HG02642 (cell line): ENCODE data around the gene COLEC11.
"Not testable (repeated sequence)": the region's sequence is repeated elsewhere in the genome, so short reads cannot be mapped to it uniquely, and the experiment has no call there.

Experiments
- ATAC-seq: cut with Tn5 transposase; IDR thresholded peaks from one replicate; pipeline ENCODE4 v1.9.1; 2021; ENCODE audit warnings: mild to moderate bottlenecking; ENCODE audit not compliant: unreplicated experiment, poor library complexity

COLEC11 gene

DNA sequence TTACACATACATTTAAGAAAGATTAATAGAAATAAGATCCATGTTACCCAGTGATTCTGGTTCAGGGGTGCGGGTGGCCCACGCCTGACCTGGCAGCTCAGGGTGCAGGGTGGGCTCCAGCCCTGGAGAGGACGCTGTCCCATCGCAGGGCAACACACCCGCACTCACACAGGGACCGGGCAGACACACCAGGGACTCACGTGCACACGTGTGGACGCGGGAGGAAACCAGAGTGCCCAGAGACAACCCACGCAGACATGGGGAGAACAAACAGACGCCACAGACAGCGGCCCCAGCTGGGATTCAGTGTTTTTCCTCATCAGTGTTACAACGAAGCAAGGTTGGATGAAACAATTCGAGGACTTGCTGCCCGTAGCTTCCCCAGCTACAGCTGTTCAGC, 54.7 kb downstream of the COLEC11 start:
- ATAC-seq, result no peak

DNA sequence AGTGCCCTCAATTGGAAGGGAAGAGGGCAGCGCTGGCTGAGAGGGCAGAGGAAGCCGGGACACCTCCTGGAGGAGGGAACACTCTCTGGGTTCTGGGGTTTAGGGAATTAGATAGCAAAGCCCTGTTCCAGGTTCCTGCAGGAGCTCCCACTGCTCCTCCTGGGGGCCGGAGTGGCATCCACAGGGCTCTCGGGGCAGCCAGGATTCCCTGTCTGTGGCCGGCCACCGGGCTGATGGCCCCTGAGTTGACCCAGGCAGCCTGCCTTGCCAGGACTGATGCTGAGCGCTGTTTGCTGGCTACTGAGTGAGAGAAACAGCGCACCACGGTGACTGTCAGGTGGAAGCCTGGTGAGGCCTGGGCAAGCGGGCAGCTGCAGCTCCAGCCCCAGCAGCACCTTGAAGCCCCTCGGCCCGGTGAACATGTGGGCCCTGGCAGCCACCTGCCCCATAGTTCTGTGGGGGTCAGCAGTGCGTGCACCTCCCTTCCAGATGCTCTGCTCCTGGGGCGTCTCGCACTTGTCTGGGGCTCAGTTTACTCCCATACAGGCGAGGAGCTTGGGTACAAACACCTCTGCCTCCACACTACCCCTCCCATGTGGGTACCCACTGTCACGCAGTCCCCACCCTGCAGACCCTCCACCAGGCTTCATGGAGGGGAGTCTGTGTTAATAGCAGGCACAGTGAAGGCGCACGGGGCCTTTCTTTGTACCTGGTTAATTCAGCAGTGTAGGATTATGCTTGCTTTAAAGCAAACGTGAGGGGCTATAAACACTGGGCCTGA, 55.4 kb downstream of the COLEC11 start:
- ATAC-seq, result no peak

- peak; percentile 66 for ATAC-seq
These were observed 57.1 kb downstream of the COLEC11 start for GRCh38 chr2:3651691-3652648.

GRCh38 chr2:3652896-3653625, 58.1 kb downstream of the COLEC11 start:
- no peak for ATAC-seq

DNA sequence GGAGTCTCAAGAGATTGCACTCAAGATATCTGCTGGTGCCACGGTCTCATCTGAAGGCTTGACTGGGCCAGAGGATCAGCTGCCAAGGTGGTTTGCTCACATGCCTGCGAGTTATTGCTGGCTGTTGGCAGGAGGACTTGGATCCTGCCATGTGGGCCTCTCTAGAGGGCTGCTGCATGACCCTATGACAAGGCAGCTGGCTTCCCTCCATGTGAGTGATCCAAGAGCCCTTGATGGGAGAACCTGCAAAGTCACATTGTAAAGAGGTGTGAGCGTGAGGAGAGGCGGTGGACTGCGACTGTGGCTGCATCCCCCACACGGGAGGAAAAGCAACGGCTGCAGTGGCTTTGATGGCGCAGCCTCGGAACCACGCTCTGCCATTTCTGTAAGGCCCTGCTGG, 59.1 kb downstream of the COLEC11 start:
- no peak for ATAC-seq

- no peak for ATAC-seq
These were observed 59.8 kb downstream of the COLEC11 start for GRCh38 chr2:3654531-3655225.

GRCh38 chr2:3655871-3656761, 61.2 kb downstream of the COLEC11 start:
- no peak for ATAC-seq

DNA sequence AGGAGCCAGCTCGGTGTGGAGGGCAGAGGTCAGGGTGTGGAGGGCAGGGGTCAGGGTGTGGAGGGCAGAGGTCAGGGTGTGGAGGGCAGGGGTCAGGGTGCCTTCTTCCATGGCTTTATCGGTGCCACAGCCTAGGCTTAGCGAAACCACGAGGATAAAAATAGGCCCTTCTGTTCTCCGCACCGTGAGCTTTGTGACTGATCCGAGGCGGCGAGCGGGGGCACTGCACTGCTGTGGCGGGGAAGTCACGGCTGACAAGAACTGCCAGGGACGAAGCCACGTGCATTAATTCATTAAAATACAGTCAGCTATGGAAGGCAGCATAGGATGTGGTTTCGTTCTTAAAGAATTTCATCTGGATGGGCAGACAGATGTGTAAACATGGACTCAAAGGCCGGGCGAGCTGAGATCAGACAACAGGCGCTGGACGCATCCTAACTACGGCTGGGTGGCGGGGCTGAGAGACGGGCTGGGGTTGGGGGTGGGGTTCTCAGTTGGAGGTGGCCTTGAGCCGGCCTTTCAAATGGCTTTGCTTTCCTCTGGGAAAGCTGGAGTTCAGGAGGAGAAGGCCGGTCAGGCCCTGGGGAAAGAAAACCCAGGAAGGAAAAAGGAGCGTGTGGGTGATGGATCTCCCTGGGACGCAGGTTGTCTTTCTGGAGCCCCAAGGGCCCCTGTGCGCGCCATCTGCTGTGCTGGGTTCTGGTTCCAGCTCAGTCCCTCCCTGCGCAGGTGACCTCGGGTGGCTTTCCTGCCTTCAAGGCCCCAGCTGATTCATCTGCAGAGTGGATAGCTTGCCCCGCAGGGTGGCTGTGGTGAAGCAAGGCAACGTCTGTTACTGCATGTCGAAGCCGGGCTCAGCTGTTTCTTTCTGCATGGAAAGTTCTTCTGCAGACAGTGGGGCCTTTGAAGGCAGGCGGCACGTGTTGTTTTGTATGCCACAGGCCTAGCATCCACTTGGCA, 62.1 kb downstream of the COLEC11 start:
- ATAC-seq, result no peak

DNA sequence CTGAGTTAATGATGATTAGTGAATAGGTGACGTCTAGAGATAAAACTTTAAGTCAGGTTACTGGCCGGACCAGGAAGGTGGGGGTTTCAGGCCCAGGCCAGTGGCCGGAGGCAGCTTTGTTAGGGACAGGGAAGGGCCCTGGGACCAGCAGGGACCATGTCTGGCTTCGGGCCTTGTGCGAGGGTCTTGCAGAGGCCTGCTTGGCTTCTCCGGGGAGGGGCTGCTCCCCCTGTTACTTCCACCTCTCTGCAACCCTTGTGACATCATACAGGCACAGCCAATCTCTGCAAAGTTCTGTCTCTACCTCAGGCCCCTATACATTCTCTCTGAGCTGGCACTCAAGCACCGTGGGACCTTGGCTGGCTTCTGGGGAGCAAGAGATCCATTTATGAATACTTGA, 63.0 kb downstream of the COLEC11 start, which contains the start of gene ALLC:
Gene ALLC (plus strand): TSS at position 320 of the 400 bp plus-strand sequence. CDS start 12,958 bp downstream, outside the sequence.
- no peak for ATAC-seq

- no peak for ATAC-seq
These were observed 64.8 kb downstream of the COLEC11 start for GRCh38 chr2:3659447-3660432.

GRCh38 chr2:3660640-3661039, 65.7 kb downstream of the COLEC11 start:
- ATAC-seq, result not testable (repeated sequence)

DNA sequence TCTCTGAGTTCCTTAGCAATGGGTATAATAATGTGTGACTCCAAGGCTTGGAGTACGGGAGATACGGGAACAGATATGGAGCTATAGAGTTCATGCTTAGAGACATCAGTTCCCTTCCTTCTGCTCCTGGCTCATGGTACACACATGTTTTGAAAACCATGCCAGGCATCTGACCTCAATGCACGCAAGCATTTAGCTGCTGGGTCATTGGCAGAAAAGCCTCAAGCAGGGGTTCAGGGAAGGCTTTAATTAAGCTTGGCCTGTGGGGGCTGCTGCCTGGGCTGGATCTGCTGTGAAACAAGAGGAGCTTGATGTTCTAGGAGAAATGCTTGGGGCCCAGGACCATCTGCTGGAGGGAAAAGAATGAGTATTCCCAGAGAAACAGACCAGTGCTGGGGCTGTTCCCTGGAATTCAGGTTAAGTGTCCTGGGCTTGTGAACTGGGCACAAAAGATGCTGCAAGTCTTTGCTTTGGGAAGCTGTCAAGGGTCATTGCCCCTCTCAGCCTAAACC, 66.3 kb downstream of the COLEC11 start:
- no peak for ATAC-seq

DNA sequence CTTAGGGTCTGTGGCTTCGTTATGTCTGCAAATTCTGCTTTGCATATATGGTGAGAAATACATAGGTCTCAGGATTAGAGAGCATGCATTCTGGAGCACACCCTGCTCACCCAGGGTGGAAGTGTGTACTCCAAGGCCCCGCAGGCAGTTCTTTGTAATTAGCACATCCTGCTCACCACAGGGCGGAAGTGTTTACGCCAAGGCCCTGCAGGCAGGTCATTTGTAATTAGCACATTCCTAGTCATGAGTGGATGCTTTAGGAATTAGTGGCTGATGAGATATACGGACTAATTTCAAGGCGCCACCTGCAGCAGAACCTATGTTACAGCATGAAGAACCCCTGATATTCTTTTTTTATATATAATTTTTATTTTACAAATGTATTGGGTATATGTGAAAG, 67.3 kb downstream of the COLEC11 start:
- ATAC-seq, result no peak

GRCh38 chr2:3664118-3664517, 69.2 kb downstream of the COLEC11 start:
- no peak for ATAC-seq

DNA sequence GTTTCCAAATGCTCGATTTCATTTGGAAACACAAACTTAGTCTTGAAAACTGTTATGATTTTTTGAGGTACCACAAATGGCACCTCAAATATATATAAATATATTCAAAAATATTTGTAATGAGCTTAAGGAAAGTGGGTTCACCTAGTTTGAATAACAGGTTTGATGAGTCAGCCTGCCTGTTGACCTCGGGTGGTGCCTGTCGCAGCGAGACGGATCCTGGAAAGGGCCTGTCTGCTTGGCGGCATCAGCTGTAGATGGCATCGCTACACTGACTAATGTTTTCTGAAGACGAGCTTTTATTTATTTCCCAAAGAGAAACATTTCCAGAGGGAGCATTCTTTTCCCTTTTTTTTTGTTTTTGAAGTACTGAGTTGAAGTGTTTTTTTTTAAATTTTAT, 70.0 kb downstream of the COLEC11 start:
- ATAC-seq, result no peak

- ATAC-seq, result no peak
These were observed 71.1 kb downstream of the COLEC11 start for GRCh38 chr2:3665886-3666612.
